ENCODE measurements around the gene MTA2. TPM values are rescaled to one million over a fixed set of nuclear protein-coding genes. Genes with fewer than 3 reads are reported as not detected.
A peak's percentile ranks its signal among the peaks of the same experiment; 100 is the strongest.

Gene MTA2
- total and polyA plus RNA-seq, 10 of the 15 experiments (the other 5 are each of a cell fraction or from before 2014, with no cell fraction given), result 6.7 to 201 (median 113) TPM

DNA sequence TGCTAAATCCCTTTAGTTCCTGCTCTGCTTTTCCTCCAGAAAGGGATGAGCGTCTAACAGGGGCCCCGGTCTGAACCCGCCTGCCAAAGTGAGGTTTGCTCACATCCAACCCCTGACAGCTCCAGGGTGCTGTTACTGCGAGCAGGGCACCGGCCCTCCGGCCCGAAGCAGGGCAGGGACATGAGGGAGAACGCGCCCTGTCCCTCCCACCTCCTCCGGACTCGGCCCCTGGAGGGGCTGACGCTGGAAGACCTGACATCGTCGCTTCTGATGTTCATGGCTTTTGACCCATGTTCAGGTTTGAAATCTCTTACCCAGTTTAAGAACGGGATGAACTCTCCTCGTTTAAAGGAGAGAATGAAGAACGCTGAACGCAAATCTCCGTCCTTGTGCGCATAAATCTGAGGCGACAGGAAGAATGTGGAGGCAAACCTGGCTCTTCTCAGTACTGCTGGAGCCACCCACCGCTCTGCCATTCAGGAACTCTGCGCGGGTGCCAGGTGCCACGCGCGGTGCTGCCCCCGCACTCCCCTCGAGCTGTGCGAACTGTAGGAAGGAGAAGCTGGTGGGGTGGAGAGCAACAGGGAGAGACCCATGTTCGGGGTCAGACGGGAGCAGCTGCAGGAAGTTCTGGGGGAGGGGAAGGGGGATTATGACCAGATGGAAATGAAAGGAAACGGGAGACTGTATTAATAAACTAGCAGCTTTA, 27.1 kb downstream of the MTA2 start:
- ChIA-PET SMC1A (ENCODE audit: uncharacterized antibody, unreplicated experiment) (interaction anchor here (0.6 to 2.1 kb wide), 10 partner anchors 13 to 466 kb away, joined by 3 to 14 read pairs (median 4); partner anchors contain the start of gene TUT1), POLR2A (interaction anchor here (0.5 to 5.0 kb wide), 29 partner anchors 9 to 241 kb away, joined by 3 to 37 read pairs (median 4); partner anchors contain the start of genes B3GAT3, C11orf98, CSKMT and HNRNPUL2), CTCF (interaction anchor here (0.6 to 3.9 kb wide), 12 partner anchors 13 to 195 kb away, joined by 3 to 27 read pairs (median 4); partner anchors contain the start of genes HNRNPUL2 and TUT1), RAD21 (ENCODE audit: unreplicated experiment) (interaction anchor here (0.6 to 3.3 kb wide), 19 partner anchors 9 to 197 kb away, joined by 3 to 27 read pairs (median 4); partner anchors contain the start of genes AHNAK, B3GAT3, C11orf98 and CSKMT)
- in situ Hi-C loops (cut with MboI) (no loop called here), intact Hi-C loops (cut with micrococcal nuclease; ENCODE audit: unreplicated experiment) (no loop called here)
- H3K4me3 ChIP-seq, result peak overlapping the region; percentile 90
- peak overlapping the region; percentile 88 for H2AFZ ChIP-seq (ENCODE audit: control insufficient read depth, low read depth, low read length)
- DNase-seq (ENCODE audit: low read depth, low spot score), result no peak
- no peaks in the 10 kb centered on the region for H3K27me3 ChIP-seq (replicated peaks in 1 of 2; ENCODE audit: control insufficient read depth in 2 of 2, insufficient read depth in 2 of 2, low read length in 1 of 2)
- H3K9ac ChIP-seq (ENCODE audit: control insufficient read depth, insufficient read depth, low read length), result peak overlapping the region; percentile 97
- peaks cover 51% of the 10 kb centered on the region for H3K79me2 ChIP-seq (ENCODE audit: control insufficient read depth, insufficient read depth, low read length)
- H3K4me2 ChIP-seq (ENCODE audit: control insufficient read depth, insufficient read depth), result peak overlapping the region; percentile 99
- no peaks in the 10 kb centered on the region for H4K20me1 ChIP-seq (ENCODE audit: control insufficient read depth, insufficient read depth)
- no peaks in the 10 kb centered on the region for H3K9me3 ChIP-seq (replicated peaks; ENCODE audit: control insufficient read depth, insufficient read depth, low read length)
- peaks cover 16 to 33% of the 10 kb centered on the region in 2 experiments for H3K36me3 ChIP-seq (ENCODE audit: control insufficient read depth in 2 of 2, insufficient read depth in 2 of 2, low read length in 1 of 2)
- WGBS (ENCODE audit: insufficient coverage, insufficient replicate concordance, low lambda C conversion rate, missing lambda C conversion rate), result 3% methylated on average over 33 of the region's 33 CpGs
- H3K27ac ChIP-seq (ENCODE audit: control insufficient read depth, insufficient read depth), result peak overlapping the region; percentile 86
- H3K4me1 ChIP-seq (ENCODE audit: control insufficient read depth, insufficient read depth, low read length), result peaks cover 24% of the 10 kb centered on the region
- peak; percentile 56 for FAIRE-seq
- BruUV-seq (replicated peaks), result TSS peak; percentile 96
- peak; percentile 37 for ATAC-seq
- TF ChIP-seq ATF3 (IDR thresholded peaks at IDR 0.05; ENCODE audit: borderline replicate concordance, extremely low read depth, low read depth, low read length) (no peak), MAX (IDR thresholded peaks at IDR 0.05; ENCODE audit: low read depth, low read length) (no peak), BHLHE40 (IDR thresholded peaks at IDR 0.05; ENCODE audit: borderline replicate concordance in 1 of 2, low read depth in 2 of 2, low read length in 1 of 2) (no peak), ZNF622 (IDR thresholded peaks at IDR 0.05) (no peak), TCF12 (IDR thresholded peaks at IDR 0.05; ENCODE audit: low read depth, low read length) (no peak), ZNF274 (IDR thresholded peaks at IDR 0.05; ENCODE audit: insufficient read depth, insufficient read length) (no peak), BRCA1 (IDR thresholded peaks at IDR 0.05; ENCODE audit: low read depth, low read length) (no peak), EP300 (IDR thresholded peaks at IDR 0.05; ENCODE audit: borderline replicate concordance in 1 of 2, control insufficient read depth in 1 of 2, low read depth in 2 of 2, low read length in 2 of 2) (no peak), LARP7 (IDR thresholded peaks at IDR 0.05) (peak; percentile 75), SUPT20H (IDR thresholded peaks at IDR 0.05; ENCODE audit: borderline replicate concordance, control insufficient read depth, low read depth, low read length) (no peak), POLR2A (IDR thresholded peaks at IDR 0.05; ENCODE audit: low read depth, low read length) (peak; percentile 61), WRNIP1 (IDR thresholded peaks at IDR 0.05; ENCODE audit: borderline replicate concordance, low read depth, low read length) (no peak), NKRF (conservative IDR thresholded peaks at IDR 0.05) (peak; percentile 78; the same call in 1 of the 2 replicates), SMARCA5 (IDR thresholded peaks at IDR 0.05) (0 out of 2 replicates have a peak, but pooled peaks have one; percentile 18), MYB (IDR thresholded peaks at IDR 0.05; ENCODE audit: borderline replicate concordance, low read depth, low read length) (no peak), ZNF687 (IDR thresholded peaks at IDR 0.05) (peak; percentile 39; the same call in 1 of the 2 replicates)

All from GM12878 (cell line).